ENCODE data around the gene PROB1.

The PROB1 gene

DNA sequence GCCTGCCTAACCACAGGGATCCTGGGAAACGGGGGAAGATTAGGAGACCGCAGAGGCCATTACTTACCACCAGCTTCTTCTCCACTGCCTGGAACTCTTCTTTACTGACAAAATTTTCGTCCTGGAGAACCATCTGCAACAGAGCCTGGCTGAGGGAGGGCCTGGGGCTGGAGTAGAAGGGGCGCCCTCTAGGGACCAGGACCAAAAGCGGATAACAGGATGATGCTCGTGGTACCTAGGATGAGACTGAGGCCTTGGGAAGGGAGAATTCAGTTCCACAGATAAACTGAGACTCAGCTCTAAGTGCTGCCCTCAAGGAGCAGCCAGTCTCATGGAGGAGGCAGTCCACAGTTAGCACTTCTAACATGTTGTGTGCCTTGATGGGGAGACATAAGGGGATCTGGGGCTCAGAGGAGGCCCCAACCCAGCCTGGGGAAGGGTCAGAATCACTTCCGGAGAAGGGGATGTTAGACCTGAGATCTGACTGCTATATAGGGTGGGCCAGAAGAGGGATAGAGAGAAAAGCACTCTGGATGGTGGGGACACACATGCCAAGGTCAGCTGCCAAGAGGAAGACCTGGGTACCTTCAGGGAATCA is 7.8 kb upstream of the PROB1 start:
- Histone ChIP-seq H3K27ac (ENCODE audit: low read length) (no peak overlapping the region), H3K9me3 (ENCODE audit: control insufficient read depth in 2 of 2, low read length in 2 of 2) (no peaks in the 10 kb centered on the region), H3K27me3 (ENCODE audit: control insufficient read depth in 1 of 2, insufficient read depth in 2 of 2, low read length in 2 of 2) (no peaks in the 10 kb centered on the region), H3K9ac (ENCODE audit: low read length in 2 of 2) (peak overlapping the region in 1 of 2 donors; percentile 45), H3K36me3 (ENCODE audit: control insufficient read depth in 2 of 2, insufficient read depth in 2 of 2, low read length in 2 of 2) (peaks cover 0 to 2% of the 10 kb centered on the region in 2 donors), H3K4me1 (ENCODE audit: control insufficient read depth, insufficient read depth, low read length) (peaks cover 15% of the 10 kb centered on the region), H3K4me3 (ENCODE audit: low read length in 2 of 2) (peak overlapping the region; percentile 60 to 86)

DNA sequence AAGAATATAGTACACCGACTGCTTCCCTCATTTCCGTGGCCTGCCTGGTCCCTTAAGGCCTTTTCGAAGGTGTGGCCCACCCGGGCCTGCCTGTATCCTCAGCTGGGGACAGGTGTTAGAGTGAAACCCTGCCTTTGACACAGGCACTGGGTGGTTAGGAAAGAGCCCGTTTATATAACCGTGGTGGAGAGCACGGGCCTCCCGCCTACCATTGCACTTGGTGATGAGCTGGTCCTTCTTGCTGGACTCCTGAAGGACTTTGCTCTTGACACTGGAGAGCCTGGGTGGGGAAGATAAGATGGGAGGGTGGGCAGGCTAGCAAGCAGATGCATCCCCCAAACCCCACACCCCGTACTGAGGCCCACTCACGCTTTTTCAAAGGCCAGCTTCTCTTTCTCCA is 6.6 kb upstream of the PROB1 start:
- H3K27me3 ChIP-seq (ENCODE audit: control insufficient read depth in 1 of 2, insufficient read depth in 2 of 2, low read length in 2 of 2): no peaks in the 10 kb centered on the region
- no peak overlapping the region for H3K27ac ChIP-seq (ENCODE audit: low read length)
- H3K9ac ChIP-seq (ENCODE audit: low read length in 2 of 2): no peak overlapping the region
- H3K4me3 ChIP-seq (ENCODE audit: low read length in 2 of 2): no peak overlapping the region
- H3K36me3 ChIP-seq (ENCODE audit: control insufficient read depth in 2 of 2, insufficient read depth in 2 of 2, low read length in 2 of 2): peaks cover 0 to 2% of the 10 kb centered on the region in 2 donors
- H3K4me1 ChIP-seq (ENCODE audit: control insufficient read depth, insufficient read depth, low read length): peaks cover 15% of the 10 kb centered on the region
- no peaks in the 10 kb centered on the region for H3K9me3 ChIP-seq (ENCODE audit: control insufficient read depth in 2 of 2, low read length in 2 of 2)

DNA sequence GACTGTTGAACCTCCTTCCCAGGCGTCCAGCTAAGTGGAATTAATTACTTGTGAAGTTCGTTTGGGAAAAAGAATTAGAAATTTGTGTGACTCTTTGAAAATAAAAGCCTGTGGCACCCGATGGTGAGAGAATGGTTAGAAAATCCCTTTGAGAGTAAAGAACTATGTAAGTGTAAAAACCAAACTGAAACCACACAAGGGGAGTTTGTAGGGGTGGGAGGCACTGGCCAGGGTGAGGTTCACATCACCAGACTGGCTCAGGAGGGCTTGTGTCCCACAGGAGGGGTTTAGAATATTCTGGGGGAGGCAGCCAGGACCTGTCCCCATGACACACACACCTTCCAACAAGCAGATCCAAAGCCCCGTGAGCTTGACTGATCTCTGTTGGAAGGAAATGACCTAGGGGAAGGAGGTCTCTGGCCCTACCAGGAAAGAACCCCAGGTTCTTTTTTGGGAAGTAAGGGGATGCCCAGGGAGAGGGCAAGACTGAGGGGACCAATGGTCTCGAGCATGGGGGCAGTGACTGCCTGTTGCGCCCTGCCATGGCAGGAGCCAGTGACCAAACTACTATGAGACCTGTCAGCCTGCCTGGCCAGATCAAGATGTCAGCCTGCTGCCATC is 4.7 kb upstream of the PROB1 start:
- H3K27ac ChIP-seq (ENCODE audit: low read length): no peak overlapping the region
- H3K36me3 ChIP-seq (ENCODE audit: control insufficient read depth in 2 of 2, insufficient read depth in 2 of 2, low read length in 2 of 2): peaks cover 0 to 2% of the 10 kb centered on the region in 2 donors
- peaks cover 2 to 12% of the 10 kb centered on the region in 2 donors for H3K27me3 ChIP-seq (ENCODE audit: control insufficient read depth in 1 of 2, insufficient read depth in 2 of 2, low read length in 2 of 2)
- peaks cover 28% of the 10 kb centered on the region for H3K4me1 ChIP-seq (ENCODE audit: control insufficient read depth, insufficient read depth, low read length)
- no peak overlapping the region for H3K4me3 ChIP-seq (ENCODE audit: low read length in 2 of 2)
- H3K9me3 ChIP-seq (ENCODE audit: control insufficient read depth in 2 of 2, low read length in 2 of 2): no peaks in the 10 kb centered on the region
- H3K9ac ChIP-seq (ENCODE audit: low read length in 2 of 2): no peak overlapping the region

DNA sequence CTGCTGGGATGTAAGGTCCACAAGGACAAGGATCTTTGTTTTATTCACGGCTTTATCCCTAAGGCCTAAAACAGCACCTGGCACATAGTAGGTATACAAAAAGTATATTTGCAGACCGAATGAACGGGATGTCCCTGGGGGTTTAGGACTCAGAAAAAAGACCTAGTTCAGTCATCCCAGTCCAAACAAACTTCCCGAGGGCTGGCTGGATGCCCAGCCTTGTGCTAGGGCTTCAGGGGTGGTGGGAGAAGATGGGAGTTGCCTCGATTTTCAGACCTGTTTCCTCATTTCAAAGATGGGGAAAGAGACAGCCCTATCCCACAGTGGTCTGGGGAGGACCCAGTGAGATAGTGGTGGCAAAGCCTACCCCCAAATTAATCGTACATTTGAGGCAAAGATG is 3.0 kb upstream of the PROB1 start:
- H3K9me3 ChIP-seq (ENCODE audit: control insufficient read depth in 2 of 2, low read length in 2 of 2): no peaks in the 10 kb centered on the region
- no peak overlapping the region for H3K9ac ChIP-seq (ENCODE audit: low read length in 2 of 2)
- no peak overlapping the region for H3K4me3 ChIP-seq (ENCODE audit: low read length in 2 of 2)
- H3K27me3 ChIP-seq (ENCODE audit: control insufficient read depth in 1 of 2, insufficient read depth in 2 of 2, low read length in 2 of 2): peaks cover 12 to 29% of the 10 kb centered on the region in 2 donors
- no peak overlapping the region for H3K27ac ChIP-seq (ENCODE audit: low read length)
- peaks cover 0 to 2% of the 10 kb centered on the region in 2 donors for H3K36me3 ChIP-seq (ENCODE audit: control insufficient read depth in 2 of 2, insufficient read depth in 2 of 2, low read length in 2 of 2)
- peaks cover 32% of the 10 kb centered on the region for H3K4me1 ChIP-seq (ENCODE audit: control insufficient read depth, insufficient read depth, low read length)

DNA sequence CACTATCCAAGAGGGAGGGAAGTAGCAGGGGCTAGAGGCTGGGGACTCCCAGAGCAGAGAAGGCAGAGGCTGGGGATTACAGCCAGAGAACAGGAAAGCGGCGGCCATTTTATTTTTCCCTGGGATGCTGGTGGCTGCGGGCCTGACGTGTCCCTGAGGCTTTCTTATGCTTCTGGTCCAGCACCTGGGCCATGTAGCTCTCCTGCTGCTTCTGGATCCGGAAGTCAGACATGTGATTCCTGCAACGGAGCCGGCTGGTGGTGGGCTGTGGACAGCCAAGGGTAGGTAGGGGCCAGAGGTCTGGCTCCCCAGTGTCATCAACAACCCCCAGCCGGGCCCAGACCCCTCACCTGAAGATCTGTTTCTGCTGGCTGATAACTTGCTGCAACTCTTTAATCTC is 1.8 kb upstream of the PROB1 start:
- peaks cover 0 to 2% of the 10 kb centered on the region in 2 donors for H3K36me3 ChIP-seq (ENCODE audit: control insufficient read depth in 2 of 2, insufficient read depth in 2 of 2, low read length in 2 of 2)
- peaks cover 14 to 40% of the 10 kb centered on the region in 2 donors for H3K27me3 ChIP-seq (ENCODE audit: control insufficient read depth in 1 of 2, insufficient read depth in 2 of 2, low read length in 2 of 2)
- no peak overlapping the region for H3K4me3 ChIP-seq (ENCODE audit: low read length in 2 of 2)
- H3K4me1 ChIP-seq (ENCODE audit: control insufficient read depth, insufficient read depth, low read length): peaks cover 38% of the 10 kb centered on the region
- H3K9me3 ChIP-seq (ENCODE audit: control insufficient read depth in 2 of 2, low read length in 2 of 2): no peaks in the 10 kb centered on the region
- no peak overlapping the region for H3K27ac ChIP-seq (ENCODE audit: low read length)
- H3K9ac ChIP-seq (ENCODE audit: low read length in 2 of 2): no peak overlapping the region

DNA sequence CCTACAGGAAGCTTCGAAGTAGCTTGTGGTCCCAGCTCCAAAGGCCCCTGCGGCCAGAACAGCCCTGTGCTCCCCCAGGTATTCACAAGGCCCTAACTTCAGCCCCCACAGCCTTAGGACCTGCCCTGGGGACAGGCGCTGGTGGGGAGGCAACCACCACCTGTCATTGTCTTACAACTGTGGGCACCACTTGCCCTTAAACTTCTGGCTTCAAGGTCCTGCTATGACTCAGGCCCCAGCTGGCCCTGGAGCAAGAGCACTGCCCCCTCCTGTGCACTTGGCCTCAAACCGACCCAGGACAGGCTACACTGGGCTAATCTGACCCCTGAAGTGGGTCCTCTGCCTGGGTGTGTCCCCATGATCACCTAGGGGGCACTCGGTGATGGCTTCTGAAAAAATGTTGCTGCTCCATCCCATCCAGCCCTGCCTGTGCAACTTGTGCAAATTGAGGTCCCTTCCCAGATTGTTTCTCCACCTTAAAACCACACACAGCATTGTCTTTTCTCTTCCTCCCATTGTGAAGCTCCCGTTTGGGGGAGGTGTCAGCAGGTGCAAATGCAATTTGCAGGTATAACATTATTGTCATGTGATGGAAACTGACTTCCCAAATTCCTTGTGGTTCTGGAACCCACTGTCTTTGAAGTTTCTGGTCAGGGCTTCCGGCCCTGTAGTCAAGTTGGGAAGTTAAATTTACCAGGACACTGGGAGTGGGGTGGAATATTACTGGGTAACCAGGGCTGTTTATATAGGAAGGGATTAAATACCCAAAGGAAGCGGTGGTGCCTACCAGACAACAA is 1.1 kb upstream of the PROB1 start:
- Histone ChIP-seq H3K4me1 (ENCODE audit: control insufficient read depth, insufficient read depth, low read length) (peaks cover 38% of the 10 kb centered on the region), H3K4me3 (ENCODE audit: low read length in 2 of 2) (no peak overlapping the region), H3K9ac (ENCODE audit: low read length in 2 of 2) (no peak overlapping the region), H3K27me3 (ENCODE audit: control insufficient read depth in 1 of 2, insufficient read depth in 2 of 2, low read length in 2 of 2) (peaks cover 14 to 40% of the 10 kb centered on the region in 2 donors), H3K36me3 (ENCODE audit: control insufficient read depth in 2 of 2, insufficient read depth in 2 of 2, low read length in 2 of 2) (no peaks in the 10 kb centered on the region), H3K9me3 (ENCODE audit: control insufficient read depth in 2 of 2, low read length in 2 of 2) (no peaks in the 10 kb centered on the region), H3K27ac (ENCODE audit: low read length) (no peak overlapping the region)

DNA sequence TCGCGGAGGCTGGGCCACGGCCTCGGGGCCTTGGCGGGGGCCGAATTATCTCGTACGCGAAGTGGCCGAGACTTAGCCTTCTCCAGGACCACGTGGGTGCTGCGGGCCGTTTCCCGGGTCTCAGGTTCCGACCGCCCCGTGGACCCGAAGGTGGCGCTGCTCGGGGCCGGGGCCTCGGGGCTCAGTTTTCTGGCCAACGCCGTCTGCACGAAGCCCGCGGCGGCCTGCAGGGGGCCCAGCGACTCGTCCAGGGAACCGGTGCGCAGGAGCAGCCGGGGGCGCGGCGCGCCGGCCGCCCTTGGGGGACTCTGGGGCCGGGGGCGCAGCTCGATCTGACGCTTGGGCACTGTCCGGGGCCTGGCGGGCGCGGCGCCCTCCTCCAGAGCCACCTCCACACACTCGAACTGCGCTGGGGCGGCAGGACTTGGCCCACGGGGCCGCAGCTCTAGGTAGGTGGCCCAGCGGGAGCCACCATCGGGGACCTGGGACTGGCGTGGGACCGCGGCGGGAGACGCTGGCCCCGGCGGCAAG is 716 bp downstream of the PROB1 start:
- Histone ChIP-seq H3K27ac (ENCODE audit: low read length) (no peak overlapping the region), H3K9me3 (ENCODE audit: control insufficient read depth in 2 of 2, low read length in 2 of 2) (no peaks in the 10 kb centered on the region), H3K4me3 (ENCODE audit: low read length in 2 of 2) (peak overlapping the region; percentile 49 to 69), H3K9ac (ENCODE audit: low read length in 2 of 2) (no peak overlapping the region), H3K27me3 (ENCODE audit: control insufficient read depth in 1 of 2, insufficient read depth in 2 of 2, low read length in 2 of 2) (peaks cover 14 to 40% of the 10 kb centered on the region in 2 donors), H3K36me3 (ENCODE audit: control insufficient read depth in 2 of 2, insufficient read depth in 2 of 2, low read length in 2 of 2) (no peaks in the 10 kb centered on the region), H3K4me1 (ENCODE audit: control insufficient read depth, insufficient read depth, low read length) (peaks cover 38% of the 10 kb centered on the region)

DNA sequence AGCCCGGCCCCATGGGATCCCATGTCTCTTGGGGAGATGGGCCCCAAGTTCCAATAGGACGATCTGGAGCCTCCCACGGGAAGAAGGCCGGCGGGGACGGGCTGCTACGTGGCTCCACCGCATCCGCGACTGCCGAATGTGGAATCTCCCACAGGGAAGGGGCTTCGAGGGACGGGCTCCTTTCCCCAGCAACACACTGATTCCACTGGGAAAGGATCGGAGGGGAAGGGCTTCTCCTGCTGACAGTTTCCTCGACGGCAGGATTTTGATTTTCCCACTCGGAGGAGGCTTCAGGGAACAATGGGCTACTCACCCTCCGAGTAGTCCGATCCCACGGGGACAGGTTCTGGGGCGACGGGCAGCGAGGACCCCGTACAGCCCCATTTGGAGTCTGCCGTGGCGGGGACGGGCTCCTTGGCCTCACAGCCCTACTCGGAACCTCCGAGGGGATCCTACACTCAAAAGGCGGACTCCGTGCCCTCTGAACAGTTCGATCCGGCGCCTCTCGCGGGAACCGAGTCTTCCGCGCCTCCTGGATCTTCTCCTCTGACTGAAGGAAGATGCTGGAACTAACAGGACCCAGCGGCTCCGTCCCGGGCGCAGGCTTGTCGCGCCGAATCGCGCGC is 1.3 kb downstream of the PROB1 start:
- H3K4me1 ChIP-seq (ENCODE audit: control insufficient read depth, insufficient read depth, low read length): peaks cover 38% of the 10 kb centered on the region
- H3K4me3 ChIP-seq (ENCODE audit: low read length in 2 of 2): peak overlapping the region; percentile 49 to 69

DNA sequence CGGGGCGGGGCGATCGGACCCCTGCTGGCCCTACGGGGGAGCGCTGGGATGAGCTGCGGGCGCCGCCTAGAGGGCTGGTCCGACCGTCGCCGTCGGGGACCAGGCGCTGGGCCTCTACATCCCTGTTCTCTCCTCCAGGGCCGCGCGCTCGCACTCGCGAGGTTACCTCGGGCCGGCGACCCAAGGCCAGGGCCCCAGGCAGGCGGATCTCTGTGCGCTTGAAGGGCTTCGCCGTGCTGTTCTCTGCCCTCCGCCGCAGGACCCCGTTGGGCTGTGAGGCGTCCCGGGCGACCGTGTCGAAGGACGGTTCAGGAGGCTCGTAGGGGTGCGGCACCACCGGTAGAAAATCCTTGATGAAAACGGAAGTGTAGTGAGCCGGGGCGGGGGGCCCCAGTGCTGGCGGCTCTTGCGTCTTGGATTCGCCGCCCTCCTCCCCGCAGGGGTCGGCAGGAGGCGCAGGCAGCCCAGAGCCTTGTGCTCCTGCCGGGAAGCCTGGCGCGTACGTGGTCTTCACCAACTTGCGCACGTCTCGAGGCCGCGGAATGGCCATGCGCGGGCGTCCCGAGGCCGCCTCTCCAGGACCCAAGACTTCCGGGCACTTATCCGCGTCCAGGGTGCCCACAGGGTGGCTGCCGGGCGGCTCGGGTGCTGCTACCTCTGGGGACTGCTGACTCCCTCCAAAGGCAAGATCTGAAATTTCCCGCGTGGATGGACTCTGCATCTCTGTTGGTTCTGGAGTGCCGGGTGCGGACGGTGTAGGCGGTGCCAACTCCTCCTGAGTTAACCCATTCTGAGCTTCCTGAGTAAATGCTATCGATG is 2.0 kb downstream of the PROB1 start:
- Histone ChIP-seq H3K36me3 (ENCODE audit: control insufficient read depth in 2 of 2, insufficient read depth in 2 of 2, low read length in 2 of 2) (no peaks in the 10 kb centered on the region), H3K4me1 (ENCODE audit: control insufficient read depth, insufficient read depth, low read length) (peaks cover 38% of the 10 kb centered on the region), H3K27me3 (ENCODE audit: control insufficient read depth in 1 of 2, insufficient read depth in 2 of 2, low read length in 2 of 2) (peaks cover 14 to 40% of the 10 kb centered on the region in 2 donors), H3K4me3 (ENCODE audit: low read length in 2 of 2) (peak overlapping the region; percentile 49 to 69), H3K9ac (ENCODE audit: low read length in 2 of 2) (no peak overlapping the region), H3K27ac (ENCODE audit: low read length) (no peak overlapping the region), H3K9me3 (ENCODE audit: control insufficient read depth in 2 of 2, low read length in 2 of 2) (no peaks in the 10 kb centered on the region)

More for the DNA sequence above, 1.3 kb downstream of the PROB1 start:
- Histone ChIP-seq H3K27me3 (ENCODE audit: control insufficient read depth in 1 of 2, insufficient read depth in 2 of 2, low read length in 2 of 2) (peaks cover 14 to 40% of the 10 kb centered on the region in 2 donors), H3K36me3 (ENCODE audit: control insufficient read depth in 2 of 2, insufficient read depth in 2 of 2, low read length in 2 of 2) (no peaks in the 10 kb centered on the region), H3K9me3 (ENCODE audit: control insufficient read depth in 2 of 2, low read length in 2 of 2) (no peaks in the 10 kb centered on the region), H3K27ac (ENCODE audit: low read length) (no peak overlapping the region), H3K9ac (ENCODE audit: low read length in 2 of 2) (no peak overlapping the region)

DNA sequence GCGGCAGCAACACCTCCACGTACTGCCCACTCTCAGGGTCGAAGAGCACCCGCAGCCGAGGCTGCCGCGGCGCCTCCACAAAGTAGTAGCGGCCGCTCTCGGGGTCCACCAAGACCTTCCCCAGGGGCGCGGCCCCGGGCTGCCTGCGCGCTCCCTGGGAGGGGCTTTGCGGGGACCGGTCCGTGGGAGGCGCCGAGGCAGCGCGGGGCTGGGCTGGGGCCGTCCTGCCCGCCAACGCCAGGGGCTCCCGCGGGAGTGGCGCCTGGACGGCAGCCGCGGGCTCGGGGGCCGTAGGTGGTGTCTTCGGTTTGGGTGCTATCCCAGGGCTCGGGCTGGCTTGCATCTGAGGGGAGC is 2.6 kb downstream of the PROB1 start:
- H3K27ac ChIP-seq (ENCODE audit: low read length): no peak overlapping the region
- H3K4me3 ChIP-seq (ENCODE audit: low read length in 2 of 2): peak overlapping the region in 1 of 2 donors; percentile 69
- H3K9ac ChIP-seq (ENCODE audit: low read length in 2 of 2): no peak overlapping the region

More for the DNA sequence above, 2.6 kb downstream of the PROB1 start:
- peaks cover 38% of the 10 kb centered on the region for H3K4me1 ChIP-seq (ENCODE audit: control insufficient read depth, insufficient read depth, low read length)
- H3K27me3 ChIP-seq (ENCODE audit: control insufficient read depth in 1 of 2, insufficient read depth in 2 of 2, low read length in 2 of 2): peaks cover 14 to 40% of the 10 kb centered on the region in 2 donors
- H3K36me3 ChIP-seq (ENCODE audit: control insufficient read depth in 2 of 2, insufficient read depth in 2 of 2, low read length in 2 of 2): no peaks in the 10 kb centered on the region
- H3K9me3 ChIP-seq (ENCODE audit: control insufficient read depth in 2 of 2, low read length in 2 of 2): no peaks in the 10 kb centered on the region
